GM04503 (cell line): ENCODE results near the gene SH3BP1.

Experiments used
- DNase-seq: peaks from one replicate; pipeline ENCODE4 v3.0.0-alpha.2; 2012; ENCODE audit warnings: low read depth

The SH3BP1 gene

GRCh38 chr22:37616201-37617083, 23.0 kb upstream of the SH3BP1 start:
- no peak for DNase-seq

GRCh38 chr22:37617431-37617830, 22.0 kb upstream of the SH3BP1 start:
- DNase-seq = no peak

GRCh38 chr22:37618072-37618656, 21.3 kb upstream of the SH3BP1 start:
- no peak for DNase-seq

GRCh38 chr22:37618674-37619073, 20.8 kb upstream of the SH3BP1 start:
- DNase-seq = no peak

GRCh38 chr22:37619991-37620390, 19.5 kb upstream of the SH3BP1 start:
- DNase-seq = no peak

- no peak for DNase-seq
Observed at GRCh38 chr22:37621352-37621860, 18.1 kb upstream of the SH3BP1 start.

GRCh38 chr22:37623075-37624016, 16.1 kb upstream of the SH3BP1 start:
- no peak for DNase-seq

GRCh38 chr22:37624017-37624365, 15.5 kb upstream of the SH3BP1 start:
- DNase-seq = no peak

- DNase-seq = no peak
Observed at GRCh38 chr22:37624876-37625275, 14.6 kb upstream of the SH3BP1 start.

- DNase-seq = no peak
Observed at GRCh38 chr22:37625737-37626136, 13.7 kb upstream of the SH3BP1 start.

- DNase-seq = no peak
Observed at GRCh38 chr22:37626144-37626543, 13.3 kb upstream of the SH3BP1 start.

GRCh38 chr22:37626556-37627075, 12.9 kb upstream of the SH3BP1 start:
- DNase-seq = no peak

- no peak for DNase-seq
Observed at GRCh38 chr22:37627121-37627520, 12.3 kb upstream of the SH3BP1 start.

GRCh38 chr22:37627545-37627944, 11.9 kb upstream of the SH3BP1 start:
- DNase-seq = no peak

GRCh38 chr22:37628830-37629229, 10.6 kb upstream of the SH3BP1 start:
- DNase-seq = no peak

GRCh38 chr22:37629928-37630327, 9.5 kb upstream of the SH3BP1 start:
- DNase-seq = no peak

- DNase-seq = no peak
Observed at GRCh38 chr22:37630839-37631435, 8.5 kb upstream of the SH3BP1 start.

GRCh38 chr22:37631448-37632173, 7.9 kb upstream of the SH3BP1 start:
- DNase-seq = no peak

- DNase-seq = no peak
Observed at GRCh38 chr22:37632174-37633088, 7.0 kb upstream of the SH3BP1 start.

GRCh38 chr22:37633089-37633624, 6.3 kb upstream of the SH3BP1 start:
- DNase-seq = no peak
